Panc1 (cell line): ENCODE data around the gene SCAF8.

Experiments used
- POLR2AphosphoS5 ChIP-seq: IDR thresholded peaks from 2 replicates; pipeline ENCODE4 v1.6.1; 2012; ENCODE audit warnings: mild to moderate bottlenecking, low read depth, low read length, moderate library complexity
- TF ChIP-seq, protein P1 (sequence below): fragments of 450-650 bp; IDR thresholded peaks from 2 replicates; pipeline ENCODE4 v1.5.1; 2017; ENCODE audit warnings: mild to moderate bottlenecking

DNA sequence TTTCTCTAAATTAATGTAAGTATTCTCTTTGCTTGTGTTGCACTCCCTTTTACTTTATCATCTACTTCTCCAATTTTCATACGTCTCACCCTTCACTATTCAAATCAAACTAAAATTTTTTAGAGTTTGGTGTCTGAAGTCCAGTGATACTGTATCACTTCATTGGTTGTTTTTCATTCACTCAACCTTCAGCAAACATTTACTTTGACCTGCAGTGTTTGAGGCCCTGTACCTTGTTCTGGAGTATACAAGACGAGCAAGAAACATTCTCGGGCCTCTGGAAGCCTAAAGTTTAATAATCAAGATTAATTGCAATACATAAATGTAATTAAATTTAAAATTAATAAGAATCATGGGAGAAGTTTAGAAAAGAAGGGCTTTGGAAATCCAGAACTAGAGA, 64.6 kb downstream of the SCAF8 start:
- TF ChIP-seq, protein P1, sequence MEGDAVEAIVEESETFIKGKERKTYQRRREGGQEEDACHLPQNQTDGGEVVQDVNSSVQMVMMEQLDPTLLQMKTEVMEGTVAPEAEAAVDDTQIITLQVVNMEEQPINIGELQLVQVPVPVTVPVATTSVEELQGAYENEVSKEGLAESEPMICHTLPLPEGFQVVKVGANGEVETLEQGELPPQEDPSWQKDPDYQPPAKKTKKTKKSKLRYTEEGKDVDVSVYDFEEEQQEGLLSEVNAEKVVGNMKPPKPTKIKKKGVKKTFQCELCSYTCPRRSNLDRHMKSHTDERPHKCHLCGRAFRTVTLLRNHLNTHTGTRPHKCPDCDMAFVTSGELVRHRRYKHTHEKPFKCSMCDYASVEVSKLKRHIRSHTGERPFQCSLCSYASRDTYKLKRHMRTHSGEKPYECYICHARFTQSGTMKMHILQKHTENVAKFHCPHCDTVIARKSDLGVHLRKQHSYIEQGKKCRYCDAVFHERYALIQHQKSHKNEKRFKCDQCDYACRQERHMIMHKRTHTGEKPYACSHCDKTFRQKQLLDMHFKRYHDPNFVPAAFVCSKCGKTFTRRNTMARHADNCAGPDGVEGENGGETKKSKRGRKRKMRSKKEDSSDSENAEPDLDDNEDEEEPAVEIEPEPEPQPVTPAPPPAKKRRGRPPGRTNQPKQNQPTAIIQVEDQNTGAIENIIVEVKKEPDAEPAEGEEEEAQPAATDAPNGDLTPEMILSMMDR = no peak
- no peak for TF ChIP-seq POLR2AphosphoS5
